HG03064 (cell line): ENCODE measurements around the gene ERBB2.
A peak's percentile ranks its signal among the peaks of the same experiment; 100 is the strongest.
"Not testable (repeated sequence)": the region's sequence is repeated elsewhere in the genome, so short reads cannot be mapped to it uniquely, and the experiment has no call there.

Source experiments
- ATAC-seq: cut with Tn5 transposase; IDR thresholded peaks from one replicate; pipeline ENCODE4 v1.9.1; 2021; ENCODE audit warnings: low read depth; ENCODE audit not compliant: unreplicated experiment

ERBB2 gene

DNA sequence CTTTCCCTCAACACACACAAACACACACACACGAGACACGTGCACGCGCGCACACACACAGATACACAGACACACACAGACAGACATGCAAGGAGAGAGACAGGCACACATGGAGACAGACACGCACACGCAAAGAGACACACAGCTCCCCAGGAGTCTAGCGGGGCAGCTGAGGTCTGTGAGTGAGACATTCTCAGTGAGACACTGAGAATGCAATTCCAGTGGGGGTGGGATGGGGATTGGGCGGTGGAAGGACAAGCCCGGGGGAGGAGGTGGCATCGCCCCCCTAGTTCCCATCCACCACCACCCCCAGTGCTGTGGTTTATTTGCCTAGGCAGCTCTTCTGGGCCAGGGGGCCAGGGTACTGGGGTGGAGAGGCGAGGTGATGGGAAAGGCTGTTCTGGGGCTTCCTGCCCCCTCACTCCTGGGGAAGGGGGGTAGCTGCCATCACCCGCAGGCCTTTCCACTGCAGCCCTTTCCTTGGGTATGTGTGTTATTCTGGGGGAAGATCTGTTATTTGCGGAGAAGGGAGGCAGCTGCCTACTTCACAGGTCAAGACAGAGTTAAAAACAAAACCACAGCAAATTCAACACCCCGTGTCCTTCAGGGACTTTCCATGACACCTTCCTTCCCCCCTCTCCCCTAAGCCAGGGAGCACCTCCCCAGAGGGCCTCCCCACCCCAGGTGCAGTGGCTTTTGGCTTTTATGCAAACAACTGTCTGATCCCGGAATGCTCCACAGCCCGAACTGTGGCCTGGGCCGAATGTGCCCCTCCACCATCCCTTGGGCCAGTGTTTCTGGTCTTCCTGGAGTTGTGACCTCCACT is 55.9 kb downstream of the ERBB2 start:
- ATAC-seq: no peak

DNA sequence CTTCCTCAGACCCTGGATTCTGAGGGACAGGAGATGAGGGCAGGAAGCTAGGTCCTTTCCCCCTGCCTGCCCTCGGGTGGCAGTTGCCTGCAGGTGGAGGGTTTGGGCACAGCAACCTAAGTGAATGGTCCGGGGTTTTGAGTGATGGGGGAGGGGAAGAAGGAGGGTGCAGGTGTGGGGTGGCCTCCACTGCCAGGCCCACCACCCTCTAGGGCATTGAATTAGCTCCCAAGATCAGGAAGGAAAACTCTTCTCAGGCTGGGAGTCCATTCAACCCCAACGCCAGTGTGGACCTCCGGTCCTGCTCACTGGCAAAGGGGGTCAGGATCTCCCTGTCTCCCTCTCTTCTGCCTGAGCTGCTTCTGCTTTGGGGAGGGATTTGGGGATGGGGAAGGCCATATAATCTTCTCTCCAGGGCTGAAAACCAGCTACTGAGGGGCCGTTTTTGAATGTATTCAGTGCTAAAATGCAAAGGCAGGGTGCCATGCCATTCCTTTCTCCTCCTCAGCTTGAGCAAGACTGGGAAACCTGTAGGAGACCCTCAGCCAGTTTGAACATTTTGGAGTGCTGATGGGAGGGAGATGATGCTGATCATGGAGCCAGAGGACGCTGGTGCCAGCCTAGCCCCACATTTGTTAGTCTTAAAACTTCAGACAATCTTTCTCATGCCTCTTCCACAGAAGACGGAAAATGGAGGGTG is 56.7 kb downstream of the ERBB2 start:
- ATAC-seq: no peak

DNA sequence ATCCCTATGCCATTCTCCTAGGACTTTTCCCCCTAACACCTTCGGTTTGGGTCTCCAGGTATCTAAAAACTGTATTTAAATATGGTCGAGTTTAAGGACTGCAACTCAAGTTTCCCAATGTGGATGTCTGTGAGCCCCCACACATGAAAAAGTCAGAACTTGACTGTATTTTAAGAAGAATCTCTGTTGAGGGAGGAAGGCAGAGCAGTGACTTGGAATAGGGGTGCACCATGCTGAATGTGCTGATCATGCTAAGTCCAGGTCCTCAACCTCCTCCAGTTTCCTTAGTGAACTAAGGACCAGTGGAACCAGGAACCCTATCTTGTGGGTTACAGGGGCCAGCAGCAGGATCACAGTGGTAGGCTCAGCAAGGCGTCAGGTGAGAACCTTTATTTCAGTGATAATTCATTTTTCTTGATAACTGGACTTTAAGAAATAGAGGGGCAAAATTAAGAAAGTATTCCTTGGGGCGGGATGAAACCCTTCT is 57.4 kb downstream of the ERBB2 start:
- no peak for ATAC-seq

GRCh38 chr17:39757931-39758873 is 58.3 kb downstream of the ERBB2 start:
- no peak for ATAC-seq

- no peak for ATAC-seq
Measured at GRCh38 chr17:39759204-39759603, 59.3 kb downstream of the ERBB2 start.

GRCh38 chr17:39761861-39762496 is 62.1 kb downstream of the ERBB2 start:
- ATAC-seq: no peak

GRCh38 chr17:39763051-39763820 is 63.4 kb downstream of the ERBB2 start:
- ATAC-seq: no peak

- ATAC-seq: not testable (repeated sequence)
Measured at GRCh38 chr17:39764171-39764570, 64.3 kb downstream of the ERBB2 start.

DNA sequence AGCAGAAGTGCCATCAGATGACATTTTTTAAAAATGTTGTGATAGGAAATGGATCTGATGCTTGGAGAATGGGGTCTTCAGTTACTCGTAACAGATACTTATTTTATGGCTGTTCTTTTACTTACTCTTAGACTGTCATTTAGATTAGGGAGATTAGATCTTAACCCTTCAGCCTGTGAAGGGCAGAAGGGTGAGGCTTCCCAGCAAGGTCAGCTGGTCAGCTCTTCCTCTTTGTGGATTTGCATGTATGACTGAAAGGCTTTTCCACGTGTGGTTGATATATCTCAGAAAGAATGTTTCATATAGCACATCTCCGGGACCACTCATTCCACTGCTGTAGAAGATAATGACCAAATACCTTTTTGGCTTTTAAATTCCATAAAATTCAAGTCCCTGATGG is 65.3 kb downstream of the ERBB2 start:
- ATAC-seq: no peak

GRCh38 chr17:39765766-39766165 is 65.9 kb downstream of the ERBB2 start:
- ATAC-seq: no peak

DNA sequence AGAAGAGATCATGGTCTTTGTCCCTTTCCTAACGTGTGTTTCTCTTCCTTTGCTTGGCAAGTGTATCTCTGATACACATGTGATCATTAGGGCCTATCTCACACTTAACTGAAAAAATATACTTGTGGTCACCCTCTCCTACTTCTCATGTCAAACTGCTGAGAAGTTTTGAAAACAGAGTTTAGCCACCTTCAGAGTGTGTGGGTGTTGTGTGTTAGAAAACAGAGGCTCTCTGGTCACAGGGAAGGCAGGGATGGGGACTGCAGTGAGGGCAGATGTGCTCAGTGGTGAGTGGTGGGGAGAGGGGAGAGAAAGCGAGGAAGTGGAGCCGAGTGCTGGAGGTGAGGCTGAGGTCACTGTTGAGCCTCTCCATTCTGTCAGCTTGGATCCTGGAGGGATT is 67.3 kb downstream of the ERBB2 start:
- ATAC-seq: no peak

- peak; percentile 36 for ATAC-seq
Measured at GRCh38 chr17:39769974-39770587, 70.2 kb downstream of the ERBB2 start.

DNA sequence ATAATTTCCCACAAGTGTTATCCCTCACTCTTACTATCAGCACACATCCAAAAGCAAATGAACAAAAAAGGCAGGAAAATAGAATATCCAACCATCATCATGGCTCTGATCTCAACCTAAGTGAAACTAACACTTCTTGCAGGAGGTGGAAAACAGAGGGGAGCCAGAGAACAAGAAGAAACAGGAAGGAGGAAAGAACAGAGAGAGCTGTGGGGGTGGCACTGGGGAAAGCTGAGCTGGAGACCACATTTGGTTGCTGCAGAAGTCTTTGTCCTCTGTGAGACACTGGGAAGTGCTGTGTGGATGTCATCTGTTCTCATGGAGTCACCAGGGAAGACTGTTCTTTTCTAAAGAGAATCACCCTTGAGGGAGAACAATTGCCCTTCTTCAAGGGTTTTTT is 72.6 kb downstream of the ERBB2 start:
- no peak for ATAC-seq

GRCh38 chr17:39772987-39773934 is 73.4 kb downstream of the ERBB2 start:
- no peak for ATAC-seq

- no peak for ATAC-seq
Measured at GRCh38 chr17:39774047-39774446, 74.2 kb downstream of the ERBB2 start.

GRCh38 chr17:39775031-39775430 is 75.2 kb downstream of the ERBB2 start:
- ATAC-seq: no peak

- no peak for ATAC-seq
Measured at GRCh38 chr17:39776252-39776651, 76.4 kb downstream of the ERBB2 start.
